Measurements from ENCODE around the gene VCX3B. TPM values are rescaled to one million over a fixed set of nuclear protein-coding genes. Genes with fewer than 3 reads are reported as not detected.
A peak's percentile ranks its signal among the peaks of the same experiment; 100 is the strongest.
"Not testable (repeated sequence)": the region's sequence is repeated elsewhere in the genome, so short reads cannot be mapped to it uniquely, and the experiment has no call there.

Gene VCX3B
- polyA plus RNA-seq (2013, experiment 1 of 2; ENCODE audit: insufficient read length): not detected
- not detected for polyA plus RNA-seq (2013, experiment 2 of 2; ENCODE audit: insufficient read length)

DNA sequence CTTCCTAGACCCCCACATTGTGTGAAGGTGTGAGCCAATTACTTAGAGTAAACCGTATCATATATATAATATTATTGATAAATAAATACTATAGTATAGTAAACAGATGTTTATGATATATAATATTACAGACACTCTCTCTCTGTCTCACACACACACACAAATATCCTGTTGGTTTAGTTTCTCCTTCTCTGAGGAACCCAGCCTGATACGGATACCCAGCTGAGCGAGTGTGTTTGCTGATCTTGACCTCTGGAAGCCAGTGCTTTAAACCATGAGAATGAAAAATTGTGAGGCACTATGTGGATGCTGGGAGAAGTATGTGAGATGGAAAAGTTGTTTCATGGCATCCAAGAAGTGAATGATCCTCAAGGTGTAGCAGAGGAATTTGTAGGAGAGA, at the start of gene VCX3B:
Gene VCX3B, plus strand, starts transcription at position 301 of the 400 bp plus-strand sequence. CDS start 621 bp downstream, outside the sequence.
- DNase-seq: not testable (repeated sequence)

DNA sequence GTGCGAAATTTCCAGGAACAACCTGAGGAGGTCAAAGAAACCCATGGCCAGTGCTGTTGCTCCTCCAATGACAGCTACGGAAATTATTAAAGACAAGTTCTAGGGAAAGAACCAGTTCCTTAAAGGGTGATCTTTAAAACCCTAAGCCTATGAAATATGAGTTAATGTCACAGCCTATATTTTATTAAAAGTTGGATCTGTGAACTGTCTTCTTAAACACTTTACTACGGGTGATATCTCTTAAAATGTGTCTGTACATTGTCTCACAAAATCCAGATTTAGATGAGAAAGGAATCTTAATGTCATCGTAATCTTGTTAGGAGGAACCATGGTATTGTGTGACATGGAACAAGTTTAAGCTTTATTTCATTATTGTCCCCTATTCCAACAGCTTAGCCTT, 46.3 kb upstream of the VCX3B start:
- no peak for DNase-seq

DNA sequence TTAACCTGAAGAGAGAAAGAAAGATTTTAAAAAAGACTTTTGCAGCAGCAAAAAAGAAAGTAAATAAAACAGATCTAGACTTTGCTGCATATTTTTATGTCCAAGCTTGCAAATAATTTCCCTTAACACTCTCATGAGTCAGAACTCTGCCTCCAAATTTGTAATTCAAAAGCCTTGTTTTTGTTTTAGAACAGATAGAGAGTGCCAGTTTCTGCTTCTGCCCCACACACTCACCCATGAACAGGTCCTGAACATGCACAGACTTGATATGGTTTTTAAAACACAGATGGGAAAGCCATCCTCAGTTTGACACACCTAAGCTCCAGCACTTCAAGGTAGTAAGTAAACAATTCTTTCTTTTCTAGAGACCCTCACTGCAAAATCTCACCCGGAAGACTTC, 39.7 kb upstream of the VCX3B start:
- DNase-seq: no peak

DNA sequence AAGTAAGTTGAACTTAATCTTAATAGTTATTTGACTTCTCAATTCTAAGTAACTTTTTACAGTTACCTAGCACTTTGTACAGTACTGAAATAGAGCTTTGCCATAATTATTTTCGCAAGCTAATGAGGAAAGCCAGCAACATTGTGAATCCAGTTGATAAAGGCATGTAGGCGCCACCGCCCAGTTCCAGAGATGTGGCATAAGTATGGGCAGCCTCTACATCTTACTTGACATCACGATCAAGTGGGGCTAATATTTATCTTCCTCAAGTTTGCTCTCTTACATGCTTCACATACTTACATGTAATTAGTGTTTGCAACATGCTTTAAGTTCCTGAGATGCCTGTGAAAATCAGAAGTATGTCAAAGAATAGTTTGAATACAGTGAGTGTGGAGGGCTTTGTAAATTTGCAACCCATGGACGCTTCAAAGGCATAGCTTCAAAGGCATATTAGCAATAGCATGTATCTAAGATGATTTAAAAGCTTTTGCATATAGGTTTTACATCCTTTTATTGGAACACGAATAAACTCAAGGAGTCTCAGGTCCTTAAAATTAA, 34.9 kb upstream of the VCX3B start:
- DNase-seq: no peak

DNA sequence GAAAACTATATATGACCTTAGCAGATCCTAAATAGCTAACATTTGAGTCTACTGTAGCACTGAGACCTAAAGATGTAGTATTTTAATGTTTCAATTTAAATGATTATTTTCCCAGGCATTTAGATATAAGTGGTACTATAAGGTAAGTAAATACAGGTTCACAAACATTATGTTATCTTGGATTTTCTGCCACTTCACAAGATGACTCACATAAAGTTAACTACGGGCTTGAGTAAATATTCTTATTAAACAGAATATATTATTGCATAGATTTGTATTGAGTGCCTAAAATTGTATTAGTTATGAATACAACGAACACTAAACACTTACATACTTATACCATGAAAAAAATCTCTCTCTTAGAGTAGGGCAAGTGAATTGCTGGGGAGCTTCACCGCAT, 34.2 kb upstream of the VCX3B start:
- DNase-seq: no peak

DNA sequence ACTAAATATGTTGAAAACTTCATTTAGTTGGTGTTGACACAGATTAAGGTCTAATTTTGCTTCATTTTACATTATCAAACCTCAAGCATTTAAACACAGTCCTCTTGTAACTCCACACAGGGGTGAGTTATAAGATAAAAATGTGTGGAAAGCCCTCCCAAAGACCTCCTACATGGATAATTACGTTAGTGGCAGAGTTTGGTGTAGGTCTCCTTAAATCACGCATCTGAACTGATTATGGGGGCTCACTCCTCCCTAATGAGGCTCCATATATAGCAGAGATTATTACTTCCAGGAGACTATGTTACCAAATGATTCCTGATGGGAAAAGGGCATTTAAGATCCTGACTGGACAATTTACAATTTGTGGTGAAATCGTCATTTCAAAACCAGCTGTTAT, 32.2 kb upstream of the VCX3B start:
- DNase-seq: peak; percentile 40

DNA sequence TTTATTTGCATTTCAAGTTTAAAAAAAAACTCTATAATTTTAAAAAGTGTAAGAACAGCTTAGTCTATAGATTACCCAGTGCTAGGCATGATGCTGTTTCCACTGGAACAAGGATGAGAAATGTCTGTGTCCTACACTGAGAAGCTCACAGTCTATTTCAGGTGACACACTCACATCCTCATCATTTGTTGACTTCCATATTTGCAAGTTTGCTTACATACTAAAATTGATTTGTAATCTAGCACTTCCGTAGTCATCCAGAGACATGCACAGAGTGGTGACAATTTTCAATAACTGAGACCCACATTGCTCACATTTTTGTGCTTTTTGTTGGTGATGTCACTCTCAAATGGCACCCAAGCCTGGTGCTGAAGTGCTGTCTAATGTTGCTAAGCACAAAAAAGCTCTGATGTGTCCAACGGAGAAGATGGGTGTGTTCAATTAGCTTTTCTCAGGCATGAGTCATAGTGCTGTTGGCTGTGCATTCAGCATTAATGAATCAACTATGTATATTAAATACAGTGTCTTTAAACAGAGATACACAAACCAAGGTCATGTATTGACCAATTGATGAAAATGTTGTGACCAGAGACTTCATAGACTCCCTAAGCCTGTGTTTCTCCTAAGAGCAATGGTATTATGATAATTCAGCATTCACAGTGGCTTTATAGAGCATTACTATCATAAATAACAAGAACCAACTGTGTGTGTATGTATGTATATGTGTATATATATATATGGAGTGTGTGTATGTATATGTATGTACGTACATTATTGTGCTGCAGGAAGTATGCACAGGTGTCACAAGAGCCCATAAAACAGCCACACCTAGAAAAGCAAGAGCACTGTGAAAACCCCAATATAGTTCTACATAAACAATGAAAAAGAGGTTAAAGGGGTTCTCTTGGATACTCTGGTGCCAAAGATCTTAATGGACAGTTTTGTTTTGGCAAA, 31.2 kb upstream of the VCX3B start:
- peak; percentile 73 for DNase-seq

DNA sequence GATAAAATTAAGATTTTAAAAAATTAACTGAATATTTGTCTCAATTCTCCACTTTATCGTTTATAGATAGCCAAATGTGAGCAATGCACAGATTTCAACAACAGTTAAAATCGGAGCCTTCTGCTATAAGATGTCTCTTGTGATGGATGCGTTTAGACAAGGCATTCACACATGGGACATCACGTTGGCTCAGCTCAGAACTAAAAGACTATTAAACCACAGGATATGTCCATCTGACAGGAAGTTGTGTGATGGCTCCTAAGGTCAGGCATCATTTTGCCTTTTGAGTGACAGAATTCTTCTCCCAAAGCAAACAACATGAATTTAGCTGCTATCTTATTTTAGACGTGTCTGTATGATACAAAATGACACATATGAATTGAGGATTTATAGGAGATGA, 17.3 kb upstream of the VCX3B start:
- DNase-seq: no peak

DNA sequence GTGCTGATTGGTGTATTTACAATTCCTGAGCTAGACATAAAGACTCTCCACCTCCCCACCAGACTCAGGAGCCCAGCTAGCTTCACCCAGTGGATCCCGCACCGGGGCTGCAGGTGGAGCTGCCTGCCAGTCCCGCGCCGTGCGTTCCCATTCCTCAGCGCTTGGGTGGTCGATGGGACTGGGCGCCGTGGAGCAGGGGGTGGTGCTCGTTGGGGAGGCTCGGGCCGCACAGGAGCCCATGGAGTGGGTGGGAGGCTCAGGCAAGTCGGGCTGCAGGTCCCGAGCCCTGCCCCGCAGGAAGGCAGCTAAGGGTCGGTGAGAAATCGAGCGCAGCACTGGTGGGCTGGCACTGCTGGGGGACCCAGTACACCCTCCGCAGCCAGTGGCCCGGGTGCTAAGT, 12.3 kb upstream of the VCX3B start:
- DNase-seq: not testable (repeated sequence)

DNA sequence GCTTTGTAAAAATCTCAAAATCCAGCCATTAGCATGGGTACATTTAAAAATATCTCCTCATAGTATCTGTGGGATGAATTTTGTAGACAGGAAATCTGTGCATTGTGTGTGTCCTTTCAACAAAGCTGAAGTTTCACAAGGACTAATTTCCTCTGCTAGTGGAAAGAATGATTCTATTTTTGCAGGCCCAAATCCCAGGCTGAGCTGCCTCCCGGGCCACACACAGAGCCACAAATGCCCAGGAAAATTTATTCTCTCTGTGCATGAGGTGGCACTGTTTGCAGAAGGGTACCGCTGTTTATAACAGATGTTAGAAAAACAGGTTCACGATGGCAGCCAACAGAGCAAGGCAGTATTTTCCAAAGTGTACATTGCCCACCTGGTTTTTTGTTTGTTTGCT, 11.0 kb upstream of the VCX3B start:
- DNase-seq: no peak

DNA sequence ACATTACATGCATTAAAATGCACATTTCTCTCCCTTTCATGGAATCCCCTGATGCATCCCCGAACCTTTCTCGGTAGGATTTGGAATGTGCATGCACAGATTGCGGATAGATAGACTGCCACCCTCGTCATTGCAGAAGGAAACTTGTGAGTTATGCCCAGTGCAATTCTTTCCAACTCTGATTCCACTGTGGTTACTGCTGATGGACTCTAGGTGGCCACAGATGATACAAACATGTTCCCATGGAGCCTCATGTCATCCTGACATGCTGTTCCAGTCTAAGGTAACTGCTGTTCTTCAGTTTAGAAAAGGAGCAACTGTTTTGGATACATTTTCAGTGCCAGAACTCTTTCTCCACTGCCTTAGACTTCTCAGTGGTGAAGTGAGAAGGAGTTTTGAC, 9.1 kb upstream of the VCX3B start:
- no peak for DNase-seq

DNA sequence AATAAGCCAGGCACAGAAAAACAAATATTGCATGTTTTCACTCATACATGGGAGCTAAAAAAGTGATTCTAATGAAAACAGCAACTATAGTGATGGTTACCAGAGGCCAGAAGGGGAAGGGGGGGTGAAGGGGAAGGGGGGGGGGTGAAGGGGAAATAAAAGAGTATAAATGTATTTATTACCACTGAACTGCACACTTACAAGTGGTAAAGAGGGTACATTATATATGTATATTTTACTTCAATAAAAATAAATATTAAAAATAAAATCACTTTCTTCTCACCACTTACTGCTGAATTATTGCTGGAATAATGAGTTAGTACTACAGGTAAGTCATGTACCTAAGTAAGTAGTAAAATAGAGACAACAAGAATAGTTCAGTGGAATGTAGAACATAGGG, 2.1 kb upstream of the VCX3B start:
- DNase-seq: no peak

DNA sequence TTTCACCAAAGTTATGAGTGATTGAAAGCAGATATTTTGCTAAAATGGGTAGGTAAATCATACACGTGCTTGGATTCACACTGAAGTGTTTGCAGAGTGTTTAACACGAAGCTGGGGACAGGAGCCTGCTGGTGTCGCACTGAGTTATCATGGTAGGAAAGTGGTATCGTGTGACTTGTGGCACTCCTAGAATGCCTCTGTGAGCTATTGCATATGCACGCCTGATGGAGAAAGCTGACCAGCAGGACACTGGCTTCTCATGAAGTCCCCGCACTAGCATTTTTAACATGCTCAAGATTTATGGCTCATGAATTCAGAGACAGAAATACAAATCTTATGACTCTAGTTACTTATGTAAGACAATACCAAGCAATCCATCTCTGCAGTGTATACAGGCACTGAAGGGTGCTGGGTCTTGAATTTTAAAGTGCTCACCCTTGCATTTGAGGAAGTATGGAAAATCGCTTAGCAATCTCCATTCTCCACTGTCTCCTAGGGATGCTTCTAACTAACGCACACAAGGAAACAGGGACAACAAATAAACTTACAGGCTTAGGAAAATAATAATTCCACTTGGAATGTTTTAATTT, 19.8 kb downstream of the VCX3B start:
- no peak for DNase-seq

DNA sequence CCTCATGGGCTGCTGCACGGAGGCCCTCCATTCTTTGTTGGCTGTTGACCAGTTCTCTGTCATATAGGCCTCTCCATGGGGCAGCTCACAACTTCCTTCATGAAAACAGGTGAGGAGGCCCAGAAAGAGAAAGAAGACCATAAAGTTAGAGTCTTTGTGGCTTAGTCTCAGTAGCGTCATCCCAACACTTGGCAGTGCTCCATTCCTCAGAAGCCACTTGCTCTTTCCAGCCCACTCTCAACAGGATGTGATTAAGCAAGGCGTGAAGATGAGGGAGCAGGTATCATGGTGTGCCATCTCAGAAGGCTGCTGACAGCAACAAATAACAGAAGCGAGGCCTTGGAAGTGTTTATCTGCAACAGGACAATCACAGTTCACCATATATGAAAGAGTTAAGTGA, 30.4 kb downstream of the VCX3B start:
- DNase-seq: not testable (repeated sequence)

DNA sequence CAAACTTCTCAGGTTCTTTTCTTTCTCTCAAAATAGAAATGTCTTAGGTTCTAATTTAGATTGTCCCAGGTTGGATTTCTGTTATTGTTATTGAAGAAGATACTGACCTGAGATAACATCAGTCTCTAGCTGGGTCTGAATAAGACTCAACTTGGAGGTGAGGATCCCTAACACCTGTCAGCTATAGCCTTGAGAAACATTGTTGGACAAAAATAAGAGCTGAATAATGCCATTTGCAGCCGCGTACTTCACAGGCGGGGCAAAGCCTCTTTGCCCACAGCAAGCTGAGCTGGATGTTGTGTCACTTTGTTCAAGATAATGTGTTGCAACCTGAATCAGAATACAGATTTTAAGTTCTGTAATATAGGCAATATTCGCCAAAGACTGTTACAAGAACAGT, 35.6 kb downstream of the VCX3B start:
- DNase-seq: no peak

DNA sequence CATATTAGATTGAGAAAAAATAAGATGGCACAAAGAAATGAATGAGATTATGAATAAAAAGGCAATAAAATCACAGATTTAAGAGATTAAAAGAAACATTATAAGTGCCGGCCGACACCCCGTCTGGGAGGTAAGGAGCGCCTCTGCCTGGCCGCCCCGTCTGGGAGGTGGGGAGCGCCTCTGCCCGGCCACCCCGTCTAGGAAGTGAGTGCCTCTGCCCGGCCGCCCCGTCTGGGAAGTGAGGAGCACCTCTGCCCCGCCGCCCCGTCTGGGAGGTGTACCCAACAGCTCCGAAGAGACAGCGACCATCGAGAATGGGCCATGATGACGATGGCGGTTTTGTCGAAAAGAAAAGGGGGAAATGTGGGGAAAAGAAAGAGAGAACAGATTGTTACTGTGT, 37.5 kb downstream of the VCX3B start:
- DNase-seq: not testable (repeated sequence)

DNA sequence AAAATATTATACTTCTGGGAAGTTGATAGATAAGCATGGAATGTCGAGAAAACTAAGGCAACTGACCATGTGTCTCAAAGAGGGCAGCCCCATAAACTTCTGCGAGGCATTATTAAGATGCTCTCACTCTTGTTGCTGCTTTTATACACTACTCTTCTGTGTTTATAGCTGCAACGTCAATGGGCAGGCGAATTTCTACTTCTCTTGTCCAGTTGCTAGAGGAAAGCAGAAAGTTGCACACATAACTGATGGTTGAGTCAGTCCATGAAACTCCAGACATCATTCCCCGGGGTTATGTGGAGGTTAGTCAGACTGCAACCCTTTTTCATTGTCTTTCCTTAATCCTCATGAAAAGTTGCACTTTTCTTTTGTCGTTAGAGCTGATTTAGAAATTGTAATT, 39.8 kb downstream of the VCX3B start:
- DNase-seq: peak; percentile 72

All from fibroblast of skin of back (primary cell).